Tibial nerve (tissue), 4 donors: ENCODE results near the gene MTFP1. TPM values are rescaled to one million over a fixed set of nuclear protein-coding genes. Genes with fewer than 3 reads are reported as not detected.
"Not testable (repeated sequence)": the region's sequence is repeated elsewhere in the genome, so short reads cannot be mapped to it uniquely, and the experiment has no call there.

Experiments used
- DNase-seq, 2 donors: peaks; one replicate each; pipeline ENCODE4 v3.0.0-alpha.2; 2019; ENCODE audit warnings: low spot score in 2 of 2
- H3K27ac ChIP-seq, 4 donors: fragments of 200-600 bp; sonication (generic) in 3 of 4; one replicate each; pipeline ENCODE4 v1.5.1; 2017 to 2019; ENCODE audit warnings: mild to moderate bottlenecking in 1 of 4
- H3K27me3 ChIP-seq, 2 donors: fragments of 200-600 bp; sonication (generic) in 1 of 2; one replicate each; pipeline versions ENCODE4 v1.5.1 to v1.6.0; 2017 to 2019
- H3K36me3 ChIP-seq, 3 donors: fragments of 200-600 bp; sonication (generic); one replicate each; pipeline ENCODE4 v1.5.1; 2018 to 2019
- H3K4me1 ChIP-seq, 4 donors: fragments of 200-600 bp; sonication (generic) in 3 of 4; one replicate each; pipeline ENCODE4 v1.5.1; 2017 to 2019
- H3K4me3 ChIP-seq, 4 donors: fragments of 200-600 bp; sonication (generic) in 3 of 4; one replicate each; pipeline ENCODE4 v1.5.1; 2017 to 2019; ENCODE audit warnings: mild to moderate bottlenecking in 1 of 4, moderate library complexity in 1 of 4
- H3K9me3 ChIP-seq, 4 donors: fragments of 200-600 bp; sonication (generic) in 3 of 4; one replicate each; pipeline ENCODE4 v1.5.1; 2017 to 2019
- CTCF ChIP-seq, 5 experiments: fragments of 200-600 bp in 3 of 5; fragments of 450-650 bp in 2 of 5; sonication (generic) in 3 of 5; IDR thresholded peaks; one replicate each; pipeline ENCODE4 v1.5.1; 2016 to 2019; ENCODE audit warnings: antibody characterized with exemption in 5 of 5, mild to moderate bottlenecking in 3 of 5, moderate library complexity in 2 of 5
- EP300 ChIP-seq, 2 donors: sonication (generic); formaldehyde crosslinking; IDR thresholded peaks; one replicate each; pipeline ENCODE4 v1.6.1; 2017; ENCODE audit warnings: antibody characterized with exemption in 2 of 2, mild to moderate bottlenecking in 1 of 2
- POLR2A ChIP-seq, 2 donors: fragments of 450-650 bp; IDR thresholded peaks; one replicate each; pipeline ENCODE4 v1.6.1; 2017; ENCODE audit warnings: antibody characterized with exemption in 2 of 2, mild to moderate bottlenecking in 2 of 2, moderate library complexity in 2 of 2
- WGBS, 2 donors: methylation state at CpG; one replicate each; pipeline ENCODE4 v1.1.5; 2018; 5-methylcytosine and 5-hydroxymethylcytosine counted together
- total RNA-seq, 4 donors: library from RNA; depleted of rRNA; stranded (reverse); fragments of >200 nt; gene quantifications; one replicate each; pipeline ENCODE4 v1.1.0, GENCODE V29; 2016

MTFP1 gene
- total RNA-seq, 4 donors from 2014 or later: 2.2 to 12.7 (median 7.3) TPM

- no peak for TF ChIP-seq CTCF (IDR thresholded peaks at IDR 0.05)
- TF ChIP-seq POLR2A (IDR thresholded peaks at IDR 0.05): no peak
- peak in 1 of 2 donors; percentile 31 for TF ChIP-seq EP300 (IDR thresholded peaks at IDR 0.05)
- Histone ChIP-seq H3K36me3 (peaks cover 0 to 18% (median 0%) of the 10 kb centered on the region in 3 donors), H3K27me3 (peaks cover 0 to 7% of the 10 kb centered on the region in 2 donors), H3K9me3 (no peaks in the 10 kb centered on the region), H3K4me1 (peaks cover 0 to 49% (median 12%) of the 10 kb centered on the region in 4 donors), H3K27ac (peak overlapping the region in 3 of 4 donors; percentile 27 to 79 (median 74)), H3K4me3 (no peak overlapping the region)
- DNase-seq: no peak
- 32 to 52% methylated on average over 5 of the region's 5 CpGs for WGBS, 2 donors
Observed at GRCh38 chr22:30402028-30402765, 23.4 kb upstream of the MTFP1 start.

- Histone ChIP-seq H3K27ac (peak overlapping the region in 3 of 4 donors; percentile 5 to 79 (median 43)), H3K4me1 (peaks cover 0 to 44% (median 9%) of the 10 kb centered on the region in 4 donors), H3K36me3 (peaks cover 0 to 23% (median 0%) of the 10 kb centered on the region in 3 donors)
- H3K9me3 ChIP-seq, H3K27me3 ChIP-seq, DNase-seq, H3K4me3 ChIP-seq: not testable (repeated sequence)
- 90 to 93% methylated on average over 5 of the region's 5 CpGs for WGBS, 2 donors
Observed at GRCh38 chr22:30402766-30403104, 22.8 kb upstream of the MTFP1 start.

- no peak for DNase-seq
- H3K4me3 ChIP-seq: no peak overlapping the region
- TF ChIP-seq CTCF (IDR thresholded peaks at IDR 0.05): no peak
- no peak for TF ChIP-seq POLR2A (IDR thresholded peaks at IDR 0.05)
- TF ChIP-seq EP300 (IDR thresholded peaks at IDR 0.05): no peak
- WGBS, 2 donors: 63 to 85% methylated on average over 6 of the region's 6 CpGs
- H3K4me1 ChIP-seq: peaks cover 0 to 28% (median 6%) of the 10 kb centered on the region in 4 donors
- no peaks in the 10 kb centered on the region for H3K9me3 ChIP-seq
- no peaks in the 10 kb centered on the region for H3K27me3 ChIP-seq
- no peak overlapping the region for H3K27ac ChIP-seq
- peaks cover 0 to 37% (median 0%) of the 10 kb centered on the region in 3 donors for H3K36me3 ChIP-seq
Observed at GRCh38 chr22:30404307-30404706, 21.3 kb upstream of the MTFP1 start.

GRCh38 chr22:30405731-30406130 is 19.8 kb upstream of the MTFP1 start:
- Histone ChIP-seq H3K36me3 (peaks cover 0 to 51% (median 4%) of the 10 kb centered on the region in 3 donors), H3K27me3 (no peaks in the 10 kb centered on the region), H3K9me3 (no peaks in the 10 kb centered on the region), H3K27ac (no peak overlapping the region), H3K4me3 (no peak overlapping the region), H3K4me1 (peaks cover 0 to 17% (median 6%) of the 10 kb centered on the region in 4 donors)
- no peak for DNase-seq
- 51 to 72% methylated on average over 4 of the region's 4 CpGs for WGBS, 2 donors
- no peak for TF ChIP-seq CTCF (IDR thresholded peaks at IDR 0.05)
- no peak for TF ChIP-seq EP300 (IDR thresholded peaks at IDR 0.05)
- no peak for TF ChIP-seq POLR2A (IDR thresholded peaks at IDR 0.05)

- no peak overlapping the region for H3K4me3 ChIP-seq
- TF ChIP-seq CTCF (IDR thresholded peaks at IDR 0.05) (no peak), POLR2A (IDR thresholded peaks at IDR 0.05) (no peak), EP300 (IDR thresholded peaks at IDR 0.05) (no peak)
- peaks cover 0 to 17% (median 6%) of the 10 kb centered on the region in 4 donors for H3K4me1 ChIP-seq
- no peak overlapping the region for H3K27ac ChIP-seq
- no peak for DNase-seq
- H3K27me3 ChIP-seq: no peaks in the 10 kb centered on the region
- peaks cover 0 to 56% (median 5%) of the 10 kb centered on the region in 3 donors for H3K36me3 ChIP-seq
- no peaks in the 10 kb centered on the region for H3K9me3 ChIP-seq
- 67 to 76% methylated on average over 6 of the region's 6 CpGs for WGBS, 2 donors
Observed at GRCh38 chr22:30406400-30406799, 19.2 kb upstream of the MTFP1 start.
